Uterus (tissue), 2 donors: ENCODE measurements around the gene ZNF66.
"Not testable (repeated sequence)": the region's sequence is repeated elsewhere in the genome, so short reads cannot be mapped to it uniquely, and the experiment has no call there.

Experiments used
- POLR2A ChIP-seq, 2 donors: fragments of 450-650 bp; IDR thresholded peaks; one replicate each; pipeline ENCODE4 v1.6.1; 2016; ENCODE audit warnings: antibody characterized with exemption in 2 of 2, mild to moderate bottlenecking in 1 of 2, moderate library complexity in 1 of 2
- TF ChIP-seq, protein P1 (sequence below), 4 experiments: fragments of 200-600 bp in 2 of 4; fragments of 450-650 bp in 2 of 4; sonication (generic) in 2 of 4; IDR thresholded peaks; one replicate each; pipeline ENCODE4 v1.5.1; 2016 to 2019; ENCODE audit warnings: antibody characterized with exemption in 4 of 4, mild to moderate bottlenecking in 2 of 4, moderate library complexity in 1 of 4

DNA sequence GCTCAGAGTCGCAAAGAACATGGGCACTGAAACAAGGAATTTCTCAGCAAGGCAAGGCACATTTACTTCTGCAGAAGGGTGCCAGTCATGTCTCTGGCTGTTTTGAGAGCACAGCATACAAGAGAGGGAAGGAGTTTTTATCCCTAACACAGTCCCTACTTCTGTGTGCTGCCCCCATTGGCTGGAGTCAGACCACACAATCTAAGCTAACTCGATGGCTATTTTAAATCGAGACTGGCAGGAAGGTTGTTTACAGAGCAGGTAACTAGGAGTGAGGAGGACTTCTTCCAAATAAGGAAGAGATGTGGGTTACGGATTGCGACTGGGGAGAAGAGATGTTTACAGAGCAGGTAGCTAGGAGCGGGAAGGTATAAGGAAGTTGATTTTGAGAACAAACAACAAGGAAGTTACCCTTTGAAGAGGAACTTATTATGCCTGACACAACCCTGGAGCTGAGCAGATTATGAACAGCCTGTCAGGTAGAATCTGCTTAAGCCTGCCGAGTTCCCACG, 6.8 kb upstream of the ZNF66 start:
- TF ChIP-seq, protein P1, sequence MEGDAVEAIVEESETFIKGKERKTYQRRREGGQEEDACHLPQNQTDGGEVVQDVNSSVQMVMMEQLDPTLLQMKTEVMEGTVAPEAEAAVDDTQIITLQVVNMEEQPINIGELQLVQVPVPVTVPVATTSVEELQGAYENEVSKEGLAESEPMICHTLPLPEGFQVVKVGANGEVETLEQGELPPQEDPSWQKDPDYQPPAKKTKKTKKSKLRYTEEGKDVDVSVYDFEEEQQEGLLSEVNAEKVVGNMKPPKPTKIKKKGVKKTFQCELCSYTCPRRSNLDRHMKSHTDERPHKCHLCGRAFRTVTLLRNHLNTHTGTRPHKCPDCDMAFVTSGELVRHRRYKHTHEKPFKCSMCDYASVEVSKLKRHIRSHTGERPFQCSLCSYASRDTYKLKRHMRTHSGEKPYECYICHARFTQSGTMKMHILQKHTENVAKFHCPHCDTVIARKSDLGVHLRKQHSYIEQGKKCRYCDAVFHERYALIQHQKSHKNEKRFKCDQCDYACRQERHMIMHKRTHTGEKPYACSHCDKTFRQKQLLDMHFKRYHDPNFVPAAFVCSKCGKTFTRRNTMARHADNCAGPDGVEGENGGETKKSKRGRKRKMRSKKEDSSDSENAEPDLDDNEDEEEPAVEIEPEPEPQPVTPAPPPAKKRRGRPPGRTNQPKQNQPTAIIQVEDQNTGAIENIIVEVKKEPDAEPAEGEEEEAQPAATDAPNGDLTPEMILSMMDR (IDR thresholded peaks at IDR 0.05), result not testable (repeated sequence)
- not testable (repeated sequence) for TF ChIP-seq POLR2A (IDR thresholded peaks at IDR 0.05)
